Measurements from ENCODE around the gene UBE2D1.

Gene UBE2D1

GRCh38 chr10:58328233-58328632 lies 6.6 kb upstream of the UBE2D1 start:
- DNase-seq (ENCODE audit: low read depth) = no peak
- TF ChIP-seq MYC (IDR thresholded peaks at IDR 0.05; ENCODE audit: low read depth, low read length) (no peak), POLR2A (IDR thresholded peaks at IDR 0.05; ENCODE audit: extremely low read depth, insufficient read length) (no peak)
- TF ChIP-seq, protein P1, sequence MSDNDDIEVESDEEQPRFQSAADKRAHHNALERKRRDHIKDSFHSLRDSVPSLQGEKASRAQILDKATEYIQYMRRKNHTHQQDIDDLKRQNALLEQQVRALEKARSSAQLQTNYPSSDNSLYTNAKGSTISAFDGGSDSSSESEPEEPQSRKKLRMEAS (IDR thresholded peaks at IDR 0.05; ENCODE audit: low read depth, low read length) = no peak
- TF ChIP-seq, protein P2, sequence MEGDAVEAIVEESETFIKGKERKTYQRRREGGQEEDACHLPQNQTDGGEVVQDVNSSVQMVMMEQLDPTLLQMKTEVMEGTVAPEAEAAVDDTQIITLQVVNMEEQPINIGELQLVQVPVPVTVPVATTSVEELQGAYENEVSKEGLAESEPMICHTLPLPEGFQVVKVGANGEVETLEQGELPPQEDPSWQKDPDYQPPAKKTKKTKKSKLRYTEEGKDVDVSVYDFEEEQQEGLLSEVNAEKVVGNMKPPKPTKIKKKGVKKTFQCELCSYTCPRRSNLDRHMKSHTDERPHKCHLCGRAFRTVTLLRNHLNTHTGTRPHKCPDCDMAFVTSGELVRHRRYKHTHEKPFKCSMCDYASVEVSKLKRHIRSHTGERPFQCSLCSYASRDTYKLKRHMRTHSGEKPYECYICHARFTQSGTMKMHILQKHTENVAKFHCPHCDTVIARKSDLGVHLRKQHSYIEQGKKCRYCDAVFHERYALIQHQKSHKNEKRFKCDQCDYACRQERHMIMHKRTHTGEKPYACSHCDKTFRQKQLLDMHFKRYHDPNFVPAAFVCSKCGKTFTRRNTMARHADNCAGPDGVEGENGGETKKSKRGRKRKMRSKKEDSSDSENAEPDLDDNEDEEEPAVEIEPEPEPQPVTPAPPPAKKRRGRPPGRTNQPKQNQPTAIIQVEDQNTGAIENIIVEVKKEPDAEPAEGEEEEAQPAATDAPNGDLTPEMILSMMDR (IDR thresholded peaks at IDR 0.05; ENCODE audit: low read depth, low read length) = no peak
- H3K4me3 ChIP-seq (ENCODE audit: low read depth, low read length) = no peak overlapping the region

- no peak overlapping the region for H3K4me3 ChIP-seq (ENCODE audit: low read depth, low read length)
- no peak for TF ChIP-seq MYC (IDR thresholded peaks at IDR 0.05; ENCODE audit: low read depth, low read length)
- TF ChIP-seq, protein P2 (IDR thresholded peaks at IDR 0.05; ENCODE audit: low read depth, low read length) = no peak
- TF ChIP-seq, protein P1 (IDR thresholded peaks at IDR 0.05; ENCODE audit: low read depth, low read length) = no peak
- no peak for TF ChIP-seq POLR2A (IDR thresholded peaks at IDR 0.05; ENCODE audit: extremely low read depth, insufficient read length)
- no peak for DNase-seq (ENCODE audit: low read depth)
These were observed 4.4 kb upstream of the UBE2D1 start for GRCh38 chr10:58330431-58330830.

- TF ChIP-seq, protein P1 (IDR thresholded peaks at IDR 0.05; ENCODE audit: low read depth, low read length) = no peak
- no peak for TF ChIP-seq POLR2A (IDR thresholded peaks at IDR 0.05; ENCODE audit: extremely low read depth, insufficient read length)
- no peak for TF ChIP-seq MYC (IDR thresholded peaks at IDR 0.05; ENCODE audit: low read depth, low read length)
- TF ChIP-seq, protein P2 (IDR thresholded peaks at IDR 0.05; ENCODE audit: low read depth, low read length) = no peak
- DNase-seq (ENCODE audit: low read depth) = no peak
- no peak overlapping the region for H3K4me3 ChIP-seq (ENCODE audit: low read depth, low read length)
These were observed 3.2 kb upstream of the UBE2D1 start for GRCh38 chr10:58331646-58332045.

DNA sequence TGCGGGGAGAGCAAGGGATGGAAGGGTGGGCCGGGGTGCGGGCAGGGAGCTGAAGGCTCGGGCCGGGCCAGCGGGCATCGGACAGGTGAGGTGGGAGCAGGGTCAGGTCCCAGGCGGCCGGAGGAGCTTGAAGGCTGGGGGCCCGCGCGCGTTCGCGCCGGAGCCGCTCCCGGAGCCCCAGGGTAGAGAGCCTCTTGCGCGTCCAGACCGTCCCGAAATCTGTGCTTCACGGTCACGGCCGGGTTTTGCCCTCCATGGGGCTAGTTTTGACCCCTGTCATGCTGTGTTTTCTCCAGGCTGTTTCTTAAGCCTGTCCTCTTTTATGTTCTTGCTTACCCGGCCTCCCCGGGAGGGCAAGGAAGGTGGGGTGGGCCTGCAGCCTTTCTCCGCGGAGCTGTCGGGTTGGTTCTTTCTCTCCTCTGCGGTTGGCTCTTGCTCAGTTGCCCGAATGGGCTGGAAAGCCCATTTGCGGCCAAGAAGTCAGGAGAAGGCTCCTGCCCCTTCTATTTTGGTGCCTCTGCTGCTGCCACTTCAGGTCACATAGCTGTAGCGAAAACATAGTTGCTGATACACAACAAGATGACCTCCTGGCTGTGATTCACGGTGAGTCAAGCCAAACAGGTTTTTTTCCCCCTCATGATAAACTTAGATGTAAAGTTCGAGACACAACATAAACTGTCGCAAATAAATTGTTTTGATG lies 650 bp downstream of the UBE2D1 start:
- DNase-seq (ENCODE audit: low read depth) = peak; percentile 46
- TF ChIP-seq MYC (IDR thresholded peaks at IDR 0.05; ENCODE audit: low read depth, low read length) (no peak), POLR2A (IDR thresholded peaks at IDR 0.05; ENCODE audit: extremely low read depth, insufficient read length) (no peak)
- TF ChIP-seq, protein P1 (IDR thresholded peaks at IDR 0.05; ENCODE audit: low read depth, low read length) = no peak
- TF ChIP-seq, protein P2 (IDR thresholded peaks at IDR 0.05; ENCODE audit: low read depth, low read length) = no peak
- peak overlapping the region; percentile 78 for H3K4me3 ChIP-seq (ENCODE audit: low read depth, low read length)

- DNase-seq (ENCODE audit: low read depth) = no peak
- TF ChIP-seq, protein P1 (IDR thresholded peaks at IDR 0.05; ENCODE audit: low read depth, low read length) = no peak
- TF ChIP-seq, protein P2 (IDR thresholded peaks at IDR 0.05; ENCODE audit: low read depth, low read length) = no peak
- TF ChIP-seq MYC (IDR thresholded peaks at IDR 0.05; ENCODE audit: low read depth, low read length) = no peak
- TF ChIP-seq POLR2A (IDR thresholded peaks at IDR 0.05; ENCODE audit: extremely low read depth, insufficient read length) = no peak
- peak overlapping the region; percentile 78 for H3K4me3 ChIP-seq (ENCODE audit: low read depth, low read length)
These were observed 1.4 kb downstream of the UBE2D1 start for GRCh38 chr10:58336242-58336641.
